Activated T-cell treated with anti-CD3 and anti-CD28 coated beads, Interleukin-2, amount 50 U/mL, for 72 hours (primary cell): ENCODE measurements around the gene FGF3. TPM values are rescaled to one million over a fixed set of nuclear protein-coding genes. Genes with fewer than 3 reads are reported as not detected.

Experiments used
- ATAC-seq, 2 donors: fragments of 150-1000 bp; cut with Tn5 transposase; replicated peaks in 1 of 2; 2 replicates each; pipeline ENCODE4 v1.10.0; 2021; ENCODE audit warnings: moderate library complexity in 2 of 2, mild to moderate bottlenecking in 1 of 2
- DNase-seq, 2 donors: peaks; one replicate each; pipeline ENCODE4 v3.0.0; 2021 to 2022; ENCODE audit warnings: mixed read lengths in 1 of 2
- H3K27ac Mint-ChIP-seq: one replicate; pipeline ENCODE4 v1.8.0; 2022; ENCODE audit warnings: mild to moderate bottlenecking, moderate library complexity, mixed read lengths
- H3K27me3 Mint-ChIP-seq: one replicate; pipeline ENCODE4 v1.8.0; 2022; ENCODE audit warnings: low read depth, mixed read lengths
- H3K36me3 Mint-ChIP-seq, 2 donors: one replicate each; pipeline ENCODE4 v1.8.0; 2022; ENCODE audit warnings: mixed read lengths in 2 of 2, mild to moderate bottlenecking in 1 of 2; ENCODE audit not compliant: insufficient read depth in 2 of 2
- H3K4me1 Mint-ChIP-seq: one replicate; pipeline ENCODE4 v1.8.0; 2022; ENCODE audit warnings: low read depth, mixed read lengths
- H3K4me3 Mint-ChIP-seq, 2 donors: one replicate each; pipeline ENCODE4 v1.8.0; 2022; ENCODE audit warnings: mild to moderate bottlenecking in 2 of 2, mixed read lengths in 2 of 2, moderate library complexity in 2 of 2
- H3K9me3 Mint-ChIP-seq, 2 donors: one replicate each; pipeline ENCODE4 v1.8.0; 2022; ENCODE audit warnings: mixed read lengths in 2 of 2
- total RNA-seq, 2 donors: library from RNA; stranded (reverse); gene quantifications; one replicate each; pipeline ENCODE4 v1.2.3, GENCODE V29; 2022

FGF3 gene
- total RNA-seq, 2 donors from 2014 or later, result not detected

GRCh38 chr11:69860796-69861445, 41.7 kb upstream of the FGF3 start:
- no peaks in the 10 kb centered on the region for H3K4me1 Mint-ChIP-seq
- H3K27ac Mint-ChIP-seq, result no peak overlapping the region
- H3K36me3 Mint-ChIP-seq, result no peaks in the 10 kb centered on the region
- H3K4me3 Mint-ChIP-seq, result no peak overlapping the region
- DNase-seq (no peak), ATAC-seq (no peak)
- H3K9me3 Mint-ChIP-seq, result no peaks in the 10 kb centered on the region
- H3K27me3 Mint-ChIP-seq, result peaks cover 5% of the 10 kb centered on the region

DNA sequence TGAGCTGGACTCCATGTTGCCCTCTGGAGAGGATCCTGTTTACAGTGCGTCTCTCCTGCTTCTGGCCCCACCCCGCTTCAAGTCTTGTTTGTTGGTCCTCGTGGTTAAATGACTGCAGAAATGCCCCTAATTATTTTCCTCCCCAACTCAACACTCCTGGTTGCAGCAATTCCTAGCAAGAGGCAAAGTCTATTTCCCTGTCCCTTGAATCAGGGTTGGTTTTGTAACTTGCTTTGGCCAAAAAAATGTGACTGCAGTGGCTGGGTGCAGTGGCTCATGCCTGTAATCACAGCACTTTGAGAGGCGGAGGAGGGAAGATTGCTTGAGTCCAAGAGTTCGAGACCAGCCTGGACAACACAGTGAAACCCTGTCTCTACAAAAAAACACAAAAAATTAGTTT, 41.0 kb upstream of the FGF3 start:
- no peak overlapping the region for H3K4me3 Mint-ChIP-seq
- DNase-seq (no peak), ATAC-seq (no peak)
- peaks cover 5% of the 10 kb centered on the region for H3K27me3 Mint-ChIP-seq
- no peak overlapping the region for H3K27ac Mint-ChIP-seq
- no peaks in the 10 kb centered on the region for H3K4me1 Mint-ChIP-seq
- H3K9me3 Mint-ChIP-seq, result no peaks in the 10 kb centered on the region
- H3K36me3 Mint-ChIP-seq, result no peaks in the 10 kb centered on the region

GRCh38 chr11:69859275-69859934, 40.2 kb upstream of the FGF3 start:
- H3K27ac Mint-ChIP-seq, result no peak overlapping the region
- DNase-seq (no peak), ATAC-seq (no peak)
- no peaks in the 10 kb centered on the region for H3K36me3 Mint-ChIP-seq
- H3K27me3 Mint-ChIP-seq, result peaks cover 5% of the 10 kb centered on the region
- H3K4me3 Mint-ChIP-seq, result no peak overlapping the region
- H3K4me1 Mint-ChIP-seq, result no peaks in the 10 kb centered on the region
- H3K9me3 Mint-ChIP-seq, result no peaks in the 10 kb centered on the region

- no peak for ATAC-seq
- Mint-ChIP-seq H3K4me1 (no peaks in the 10 kb centered on the region), H3K4me3 (no peak overlapping the region), H3K27ac (no peak overlapping the region), H3K9me3 (no peaks in the 10 kb centered on the region), H3K27me3 (peaks cover 17% of the 10 kb centered on the region), H3K36me3 (no peaks in the 10 kb centered on the region)
- no peak for DNase-seq
These were observed 36.2 kb upstream of the FGF3 start for GRCh38 chr11:69855421-69855820.

- peaks cover 24% of the 10 kb centered on the region for H3K27me3 Mint-ChIP-seq
- H3K4me1 Mint-ChIP-seq, result no peaks in the 10 kb centered on the region
- no peak overlapping the region for H3K4me3 Mint-ChIP-seq
- no peak overlapping the region for H3K27ac Mint-ChIP-seq
- no peaks in the 10 kb centered on the region for H3K36me3 Mint-ChIP-seq
- DNase-seq, result no peak
- H3K9me3 Mint-ChIP-seq, result no peaks in the 10 kb centered on the region
- ATAC-seq, result no peak
These were observed 35.5 kb upstream of the FGF3 start for GRCh38 chr11:69854713-69855112.

DNA sequence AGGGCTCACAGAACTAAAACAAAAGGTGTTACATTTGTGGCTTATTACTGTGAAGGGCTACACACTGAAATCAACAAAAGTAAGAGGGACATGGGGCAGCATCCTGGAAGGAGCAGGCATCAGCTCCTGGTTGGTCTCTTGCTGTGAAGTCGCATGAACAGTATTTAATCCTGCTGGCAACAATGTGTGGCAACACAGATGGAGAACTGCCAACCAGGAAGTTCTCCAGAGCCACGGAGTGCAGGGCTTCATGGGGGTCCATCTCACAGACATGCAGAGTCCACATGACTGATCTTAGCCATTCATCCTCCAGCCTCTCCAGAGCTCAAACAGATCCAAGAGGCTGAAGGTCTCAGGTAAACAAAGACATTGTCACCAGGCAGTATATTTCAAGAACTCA, 32.8 kb upstream of the FGF3 start:
- Mint-ChIP-seq H3K4me1 (no peaks in the 10 kb centered on the region), H3K27ac (no peak overlapping the region), H3K36me3 (no peaks in the 10 kb centered on the region), H3K4me3 (no peak overlapping the region), H3K9me3 (no peaks in the 10 kb centered on the region), H3K27me3 (peaks cover 26% of the 10 kb centered on the region)
- DNase-seq (no peak), ATAC-seq (no peak)

DNA sequence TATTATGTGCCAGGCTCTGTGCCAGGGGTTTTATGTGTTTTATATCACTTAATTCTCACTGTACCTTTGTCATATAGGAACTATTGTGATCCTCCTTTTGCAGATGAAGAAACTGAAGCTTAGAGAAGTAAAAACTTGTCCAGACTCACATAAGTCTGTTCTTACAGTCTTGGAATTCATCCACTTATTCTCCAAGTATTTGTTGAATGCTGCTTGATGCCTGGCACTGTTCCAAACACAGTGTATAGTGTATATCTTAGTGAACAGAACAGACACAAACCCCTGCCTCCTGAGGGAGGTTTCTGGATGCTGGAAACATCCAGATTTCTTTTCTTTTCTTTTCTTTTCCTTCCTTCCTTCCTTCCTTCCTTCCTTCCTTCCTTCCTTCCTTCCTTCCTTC, 29.0 kb upstream of the FGF3 start:
- no peaks in the 10 kb centered on the region for H3K9me3 Mint-ChIP-seq
- H3K27me3 Mint-ChIP-seq, result peaks cover 26% of the 10 kb centered on the region
- H3K4me3 Mint-ChIP-seq, result no peak overlapping the region
- no peak overlapping the region for H3K27ac Mint-ChIP-seq
- H3K4me1 Mint-ChIP-seq, result no peaks in the 10 kb centered on the region
- DNase-seq (no peak), ATAC-seq (no peak)
- no peaks in the 10 kb centered on the region for H3K36me3 Mint-ChIP-seq

DNA sequence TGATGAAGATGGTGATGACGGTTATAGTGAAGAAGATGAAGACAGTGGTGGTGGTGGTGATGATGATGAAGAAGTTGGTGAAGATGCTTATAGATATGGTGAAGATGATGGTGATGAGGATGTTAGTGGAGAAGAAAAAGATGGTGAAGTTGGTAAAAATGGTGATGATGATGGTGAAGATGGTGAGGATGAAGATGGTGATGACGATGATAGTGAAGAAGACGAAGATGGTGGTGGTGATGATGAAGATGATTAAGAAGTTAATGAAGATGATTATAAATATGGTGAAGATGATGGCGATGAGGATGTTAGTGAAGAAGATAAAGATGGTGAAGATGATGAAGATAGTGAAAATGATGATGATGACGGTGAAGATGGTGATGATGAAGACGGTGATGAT, 25.2 kb upstream of the FGF3 start:
- H3K4me3 Mint-ChIP-seq, result no peak overlapping the region
- DNase-seq, result no peak
- H3K27me3 Mint-ChIP-seq, result peaks cover 18% of the 10 kb centered on the region
- ATAC-seq, result no peak
- H3K27ac Mint-ChIP-seq, result no peak overlapping the region
- H3K9me3 Mint-ChIP-seq, result peaks cover 6 to 7% of the 10 kb centered on the region in 2 donors
- H3K36me3 Mint-ChIP-seq, result peaks cover 0 to 4% of the 10 kb centered on the region in 2 donors
- H3K4me1 Mint-ChIP-seq, result no peaks in the 10 kb centered on the region

- DNase-seq (no peak), ATAC-seq (no peak)
- no peak overlapping the region for H3K27ac Mint-ChIP-seq
- peaks cover 14% of the 10 kb centered on the region for H3K27me3 Mint-ChIP-seq
- no peaks in the 10 kb centered on the region for H3K4me1 Mint-ChIP-seq
- H3K4me3 Mint-ChIP-seq, result no peak overlapping the region
- H3K36me3 Mint-ChIP-seq, result peaks cover 0 to 4% of the 10 kb centered on the region in 2 donors
- H3K9me3 Mint-ChIP-seq, result peaks cover 6 to 7% of the 10 kb centered on the region in 2 donors
These were observed 24.3 kb upstream of the FGF3 start for GRCh38 chr11:69843529-69843921.

GRCh38 chr11:69842746-69843528, 23.7 kb upstream of the FGF3 start:
- H3K36me3 Mint-ChIP-seq, result peaks cover 0 to 4% of the 10 kb centered on the region in 2 donors
- no peak for DNase-seq
- ATAC-seq, result no peak
- H3K27ac Mint-ChIP-seq, result no peak overlapping the region
- no peak overlapping the region for H3K4me3 Mint-ChIP-seq
- H3K9me3 Mint-ChIP-seq, result peaks cover 6 to 7% of the 10 kb centered on the region in 2 donors
- peaks cover 17% of the 10 kb centered on the region for H3K27me3 Mint-ChIP-seq
- no peaks in the 10 kb centered on the region for H3K4me1 Mint-ChIP-seq

DNA sequence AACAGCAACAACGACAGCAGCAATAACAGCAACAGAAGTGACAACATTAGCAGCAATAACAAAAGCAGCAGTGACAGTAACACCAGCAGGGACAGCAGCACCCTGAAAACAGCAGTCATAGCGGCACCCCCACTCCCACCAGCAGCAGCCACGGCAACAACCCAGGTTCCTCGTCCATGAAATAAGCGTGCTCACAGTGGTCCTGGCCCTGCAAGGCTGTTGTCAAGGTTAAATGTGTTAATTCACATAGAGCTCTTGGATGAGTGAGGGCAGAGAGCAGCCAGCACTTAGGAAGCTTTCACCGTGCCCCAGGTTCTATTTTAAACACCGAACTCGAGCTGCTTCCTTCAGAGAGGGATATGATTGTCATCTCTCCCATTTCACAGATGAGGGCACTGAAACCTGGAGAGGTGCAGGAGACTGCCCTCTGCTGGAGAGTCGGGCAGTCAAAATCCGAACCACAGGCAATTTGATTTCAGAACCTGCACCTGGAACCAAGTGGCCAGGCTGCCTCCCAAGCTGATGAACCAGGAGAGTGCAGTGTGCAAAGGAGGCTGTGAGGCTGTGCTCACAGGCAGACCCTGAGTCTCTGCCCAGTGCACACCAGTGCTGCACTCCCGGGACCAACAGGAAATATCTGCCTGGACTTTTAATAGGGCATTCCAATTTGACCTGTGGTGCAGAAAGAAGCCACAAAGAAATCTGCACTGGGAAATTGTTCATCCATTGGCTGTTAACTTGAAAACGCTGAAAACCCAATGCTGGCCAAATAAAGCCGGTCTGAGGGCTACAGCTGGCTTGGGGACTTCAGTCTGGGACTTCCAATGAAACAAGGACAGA, 22.9 kb upstream of the FGF3 start:
- peaks cover 17% of the 10 kb centered on the region for H3K27me3 Mint-ChIP-seq
- H3K27ac Mint-ChIP-seq, result no peak overlapping the region
- peaks cover 6 to 7% of the 10 kb centered on the region in 2 donors for H3K9me3 Mint-ChIP-seq
- ATAC-seq (no peak), DNase-seq (no peak)
- H3K4me3 Mint-ChIP-seq, result no peak overlapping the region
- H3K36me3 Mint-ChIP-seq, result peaks cover 0 to 4% of the 10 kb centered on the region in 2 donors
- no peaks in the 10 kb centered on the region for H3K4me1 Mint-ChIP-seq

DNA sequence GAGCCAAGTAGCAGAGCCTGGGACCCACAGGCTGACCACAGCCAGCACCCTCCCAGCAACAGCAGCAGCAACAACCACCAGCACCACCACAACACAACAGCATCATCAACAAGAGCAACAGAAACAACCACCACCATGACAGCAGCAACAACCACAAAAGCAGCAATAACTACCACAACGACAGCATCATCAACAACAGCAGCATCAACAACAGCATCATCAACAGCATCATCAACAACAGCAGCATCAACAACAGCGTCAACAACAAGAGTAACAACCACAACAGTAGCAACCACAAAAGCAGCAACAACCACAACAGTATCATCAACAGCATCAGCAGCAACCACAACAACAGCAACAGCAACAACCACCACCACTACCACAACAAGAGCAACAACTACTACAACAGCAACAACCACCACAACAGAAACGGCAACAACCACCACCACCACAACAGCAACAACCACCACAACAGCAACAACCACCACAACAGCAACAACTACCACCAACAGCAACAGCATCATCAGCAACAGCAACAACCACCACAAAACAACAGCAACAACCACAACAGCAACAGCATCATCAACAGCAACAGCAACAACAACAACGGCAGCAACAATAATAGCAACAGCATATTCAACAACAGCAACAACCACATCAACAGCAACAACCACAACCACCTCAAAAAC, 22.1 kb upstream of the FGF3 start:
- no peak overlapping the region for H3K27ac Mint-ChIP-seq
- H3K27me3 Mint-ChIP-seq, result peaks cover 19% of the 10 kb centered on the region
- DNase-seq (no peak), ATAC-seq (no peak)
- H3K4me3 Mint-ChIP-seq, result no peak overlapping the region
- peaks cover 0 to 4% of the 10 kb centered on the region in 2 donors for H3K36me3 Mint-ChIP-seq
- no peaks in the 10 kb centered on the region for H3K4me1 Mint-ChIP-seq
- H3K9me3 Mint-ChIP-seq, result peaks cover 6 to 7% of the 10 kb centered on the region in 2 donors
